ENCODE measurements around the gene OXGR1.

- TF ChIP-seq SIN3A (IDR thresholded peaks at IDR 0.05; ENCODE audit: borderline replicate concordance, insufficient read depth, low read length): no peak
- TF ChIP-seq TAF1 (IDR thresholded peaks at IDR 0.05; ENCODE audit: borderline replicate concordance, insufficient read depth, low read length): no peak
Measured at GRCh38 chr13:96963786-96964475, 30.3 kb downstream of the OXGR1 start.

Measured in PFSK-1 (cell line).